Fibroblast of lung (primary cell): ENCODE data around the gene ECE2.

Experiments used
- EZH2 ChIP-seq: IDR thresholded peaks from 2 replicates; pipeline ENCODE4 v1.5.1; 2012; ENCODE audit warnings: low read length, control low read depth, mild to moderate bottlenecking; ENCODE audit errors: missing control alignments
- TF ChIP-seq, protein P1 (sequence below), 2 donors: IDR thresholded peaks in 1 of 2; conservative IDR thresholded peaks in 1 of 2; 1 replicate in 1 of 2; 2 replicates in 1 of 2; pipeline ENCODE4 v1.5.1; 2011 to 2012; ENCODE audit warnings: low read length in 2 of 2, control low read depth in 1 of 2, inconsistent platforms in 1 of 2, low read depth in 1 of 2, mild to moderate bottlenecking in 1 of 2

GRCh38 chr3:184337399-184337714, 61.5 kb downstream of the ECE2 start, which contains the start of gene FAM131A:
- TF ChIP-seq, protein P1, sequence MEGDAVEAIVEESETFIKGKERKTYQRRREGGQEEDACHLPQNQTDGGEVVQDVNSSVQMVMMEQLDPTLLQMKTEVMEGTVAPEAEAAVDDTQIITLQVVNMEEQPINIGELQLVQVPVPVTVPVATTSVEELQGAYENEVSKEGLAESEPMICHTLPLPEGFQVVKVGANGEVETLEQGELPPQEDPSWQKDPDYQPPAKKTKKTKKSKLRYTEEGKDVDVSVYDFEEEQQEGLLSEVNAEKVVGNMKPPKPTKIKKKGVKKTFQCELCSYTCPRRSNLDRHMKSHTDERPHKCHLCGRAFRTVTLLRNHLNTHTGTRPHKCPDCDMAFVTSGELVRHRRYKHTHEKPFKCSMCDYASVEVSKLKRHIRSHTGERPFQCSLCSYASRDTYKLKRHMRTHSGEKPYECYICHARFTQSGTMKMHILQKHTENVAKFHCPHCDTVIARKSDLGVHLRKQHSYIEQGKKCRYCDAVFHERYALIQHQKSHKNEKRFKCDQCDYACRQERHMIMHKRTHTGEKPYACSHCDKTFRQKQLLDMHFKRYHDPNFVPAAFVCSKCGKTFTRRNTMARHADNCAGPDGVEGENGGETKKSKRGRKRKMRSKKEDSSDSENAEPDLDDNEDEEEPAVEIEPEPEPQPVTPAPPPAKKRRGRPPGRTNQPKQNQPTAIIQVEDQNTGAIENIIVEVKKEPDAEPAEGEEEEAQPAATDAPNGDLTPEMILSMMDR (conservative IDR thresholded peaks at IDR 0.05 in 1 of 2, IDR thresholded peaks at IDR 0.05 in 1 of 2; ENCODE audit: low read depth in 1 of 2, low read length in 2 of 2), result no peak
- TF ChIP-seq EZH2, result no peak
